ENCODE measurements around the gene MICAL2. TPM values are rescaled to one million over a fixed set of nuclear protein-coding genes. Genes with fewer than 3 reads are reported as not detected.
A peak's percentile ranks its signal among the peaks of the same experiment; 100 is the strongest.

MICAL2 gene
- total and polyA plus RNA-seq, 2 donors (not counting 3 experiments of a cell fraction or from before 2014, with no cell fraction given) = 67.6 to 200 TPM

- Histone ChIP-seq H3K4me1 (ENCODE audit: control insufficient read depth, extremely low read depth, insufficient read depth, low read length) (peaks cover 26% of the 10 kb centered on the region), H3K27ac (ENCODE audit: insufficient read depth, low read depth, low read length) (no peak overlapping the region), H3K4me2 (ENCODE audit: insufficient read depth, low read length) (no peak overlapping the region), H3K27me3 (ENCODE audit: control insufficient read depth in 2 of 2, insufficient read depth in 2 of 2, low read length in 2 of 2) (no peaks in the 10 kb centered on the region), H3K79me2 (ENCODE audit: control insufficient read depth, insufficient read depth, low read length) (peaks cover 14% of the 10 kb centered on the region), H4K20me1 (replicated peaks; ENCODE audit: control insufficient read depth, extremely low read depth, insufficient read depth, low read length) (no peaks in the 10 kb centered on the region), H3K9ac (replicated peaks; ENCODE audit: extremely low read depth, insufficient read depth, low read length) (no peak overlapping the region), H3K9me3 (replicated peaks; ENCODE audit: control insufficient read depth, insufficient read depth, low read length) (no peaks in the 10 kb centered on the region), H3K9me1 (replicated peaks; ENCODE audit: control insufficient read depth, extremely low read depth, insufficient read depth, low read length) (no peaks in the 10 kb centered on the region), H2AFZ (ENCODE audit: low read depth, low read length) (no peak overlapping the region), H3K4me3 (replicated peaks in 1 of 3; ENCODE audit: insufficient read depth in 1 of 3, low read depth in 1 of 3, low read length in 3 of 3) (no peak overlapping the region), H3K36me3 (ENCODE audit: control insufficient read depth in 2 of 2, extremely low read depth in 1 of 2, insufficient read depth in 2 of 2, low read length in 2 of 2) (peaks cover 9% of the 10 kb centered on the region in 2 experiments)
- dilution Hi-C loops (cut with MboI; ENCODE audit: extremely low pct_ligation_motif_present, low sequenced_read_pairs) (no loop called here), intact Hi-C loops (cut with micrococcal nuclease) (no loop called here)
- BruUV-seq (replicated peaks) = no TSS peak
- FAIRE-seq (no peak), DNase-seq (ENCODE audit: low read depth, low spot score) (no peak)
- POLR2A ChIA-PET = no interaction called here
- peak; percentile 12 for TF ChIP-seq GATA2 (IDR thresholded peaks at IDR 0.05; ENCODE audit: insufficient read depth, insufficient read length, low read depth, low read length)
- no peak for TF ChIP-seq POLR2AphosphoS5 (IDR thresholded peaks at IDR 0.05; ENCODE audit: insufficient read depth, low read depth, low read length)
- no peak for TF ChIP-seq MAX (IDR thresholded peaks at IDR 0.05; ENCODE audit: insufficient read depth, insufficient read length)
- no peak for TF ChIP-seq EZH2 (IDR thresholded peaks at IDR 0.05; ENCODE audit: borderline replicate concordance, low read depth, low read length, severe bottlenecking)
- TF ChIP-seq MYC (IDR thresholded peaks at IDR 0.05; ENCODE audit: low read depth, low read length) = no peak
- CTCF ChIA-PET = no interaction called here
Observed at GRCh38 chr11:12204506-12204905, 94.1 kb downstream of the MICAL2 start.

GRCh38 chr11:12205330-12205729, 94.9 kb downstream of the MICAL2 start:
- no peak for DNase-seq (ENCODE audit: low read depth, low spot score)
- intact Hi-C loops (cut with micrococcal nuclease) = no loop called here
- TF ChIP-seq GATA2 (IDR thresholded peaks at IDR 0.05; ENCODE audit: insufficient read depth, insufficient read length, low read depth, low read length) (no peak), MAX (IDR thresholded peaks at IDR 0.05; ENCODE audit: insufficient read depth, insufficient read length) (no peak), POLR2A (IDR thresholded peaks at IDR 0.05; ENCODE audit: low read depth, low read length) (no peak), MYC (IDR thresholded peaks at IDR 0.05; ENCODE audit: low read depth, low read length) (no peak), CTCF (IDR thresholded peaks at IDR 0.05; ENCODE audit: extremely low read depth in 1 of 2, insufficient read depth in 1 of 2, low read depth in 1 of 2, low read length in 2 of 2) (no peak), EZH2 (IDR thresholded peaks at IDR 0.05; ENCODE audit: borderline replicate concordance, low read depth, low read length, severe bottlenecking) (no peak), POLR2AphosphoS5 (IDR thresholded peaks at IDR 0.05; ENCODE audit: insufficient read depth, low read depth, low read length) (no peak), FOS (IDR thresholded peaks at IDR 0.05; ENCODE audit: borderline replicate concordance, insufficient read depth, low read length) (no peak), JUN (IDR thresholded peaks at IDR 0.05; ENCODE audit: borderline replicate concordance, insufficient read depth, insufficient read length, low read depth) (no peak)
- no TSS peak for BruUV-seq (replicated peaks)
- H3K9ac ChIP-seq (replicated peaks; ENCODE audit: extremely low read depth, insufficient read depth, low read length) = no peak overlapping the region
- peaks cover 11 to 12% of the 10 kb centered on the region in 2 experiments for H3K36me3 ChIP-seq (ENCODE audit: control insufficient read depth in 2 of 2, extremely low read depth in 1 of 2, insufficient read depth in 2 of 2, low read length in 2 of 2)
- H3K4me1 ChIP-seq (ENCODE audit: control insufficient read depth, extremely low read depth, insufficient read depth, low read length) = peaks cover 17% of the 10 kb centered on the region
- no peak overlapping the region for H3K27ac ChIP-seq (ENCODE audit: insufficient read depth, low read depth, low read length)
- CTCF ChIA-PET = interaction anchor here (0.9 to 3.1 kb wide), 4 partner anchors 31 to 157 kb away, joined by 3 to 11 read pairs (median 4); no protein-coding TSS in a partner anchor
- no peak for FAIRE-seq
- POLR2A ChIA-PET = no interaction called here
- H3K9me3 ChIP-seq (replicated peaks; ENCODE audit: control insufficient read depth, insufficient read depth, low read length) = no peaks in the 10 kb centered on the region
- no peak overlapping the region for H3K4me2 ChIP-seq (ENCODE audit: insufficient read depth, low read length)
- peaks cover 14% of the 10 kb centered on the region for H3K79me2 ChIP-seq (ENCODE audit: control insufficient read depth, insufficient read depth, low read length)
- H2AFZ ChIP-seq (ENCODE audit: low read depth, low read length) = no peak overlapping the region
- dilution Hi-C loops (cut with MboI; ENCODE audit: extremely low pct_ligation_motif_present, low sequenced_read_pairs) = no loop called here
- H3K27me3 ChIP-seq (ENCODE audit: control insufficient read depth in 2 of 2, insufficient read depth in 2 of 2, low read length in 2 of 2) = no peaks in the 10 kb centered on the region
- no peaks in the 10 kb centered on the region for H3K9me1 ChIP-seq (replicated peaks; ENCODE audit: control insufficient read depth, extremely low read depth, insufficient read depth, low read length)
- H3K4me3 ChIP-seq (replicated peaks in 1 of 3; ENCODE audit: insufficient read depth in 1 of 3, low read depth in 1 of 3, low read length in 3 of 3) = no peak overlapping the region
- H4K20me1 ChIP-seq (replicated peaks; ENCODE audit: control insufficient read depth, extremely low read depth, insufficient read depth, low read length) = no peaks in the 10 kb centered on the region

Data from endothelial cell of umbilical vein (primary cell).